HL-60 (cell line): ENCODE data around the gene IRS1.

ENCODE experiments used
- DNase-seq, 2 experiments: peaks; one replicate each; pipeline ENCODE4 v3.0.0-alpha.2; 2010 to 2020; ENCODE audit warnings: low read depth in 1 of 2, low spot score in 1 of 2
- H3K27ac ChIP-seq: fragments of 250-450 bp; sonication (Bioruptor Pico); replicated peaks from 2 replicates; pipeline ENCODE4 v1.5.1; 2020; ENCODE audit warnings: mild to moderate bottlenecking, moderate library complexity
- H3K27me3 ChIP-seq: fragments of 250-450 bp; sonication (Bioruptor Pico); 2 replicates; pipeline ENCODE4 v1.5.1; 2021; ENCODE audit warnings: mild to moderate bottlenecking, moderate library complexity; ENCODE audit not compliant: insufficient read depth, poor library complexity, severe bottlenecking
- H3K4me3 ChIP-seq: replicated peaks from 2 replicates; pipeline ENCODE4 v1.5.1; 2011; ENCODE audit warnings: mild to moderate bottlenecking, control low read depth, low read length; ENCODE audit not compliant: insufficient read depth
- CTCF ChIP-seq: IDR thresholded peaks from one replicate; pipeline ENCODE4 v1.5.1; 2011; ENCODE audit warnings: low read length, control low read depth, inconsistent platforms; ENCODE audit not compliant: insufficient read depth
- GABPA ChIP-seq: IDR thresholded peaks from 2 replicates; pipeline ENCODE4 v1.6.1; 2012; ENCODE audit warnings: low read depth
- POLR2AphosphoS5 ChIP-seq: IDR thresholded peaks from 2 replicates; pipeline ENCODE4 v1.6.1; 2012; ENCODE audit warnings: low read depth
- REST ChIP-seq: IDR thresholded peaks from 2 replicates; pipeline ENCODE4 v1.6.1; 2012; ENCODE audit warnings: low read depth; ENCODE audit not compliant: insufficient replicate concordance
- SPI1 ChIP-seq: IDR thresholded peaks from 2 replicates; pipeline ENCODE4 v1.6.1; 2012; ENCODE audit warnings: low read depth, mild to moderate bottlenecking, borderline replicate concordance

The IRS1 gene

GRCh38 chr2:226754821-226755604 is 44.6 kb downstream of the IRS1 start:
- no peaks in the 10 kb centered on the region for H3K27me3 ChIP-seq
- no peak overlapping the region for H3K27ac ChIP-seq
- no peak for DNase-seq
- H3K4me3 ChIP-seq = no peak overlapping the region
- TF ChIP-seq SPI1 = no peak
- TF ChIP-seq GABPA = no peak
- TF ChIP-seq POLR2AphosphoS5 = no peak
- TF ChIP-seq REST = no peak
- no peak for TF ChIP-seq CTCF

GRCh38 chr2:226752887-226753286 is 46.7 kb downstream of the IRS1 start:
- DNase-seq = no peak
- TF ChIP-seq CTCF (no peak), POLR2AphosphoS5 (no peak), SPI1 (no peak), GABPA (no peak), REST (no peak)
- no peak overlapping the region for H3K4me3 ChIP-seq
- H3K27ac ChIP-seq = no peak overlapping the region
- no peaks in the 10 kb centered on the region for H3K27me3 ChIP-seq

DNA sequence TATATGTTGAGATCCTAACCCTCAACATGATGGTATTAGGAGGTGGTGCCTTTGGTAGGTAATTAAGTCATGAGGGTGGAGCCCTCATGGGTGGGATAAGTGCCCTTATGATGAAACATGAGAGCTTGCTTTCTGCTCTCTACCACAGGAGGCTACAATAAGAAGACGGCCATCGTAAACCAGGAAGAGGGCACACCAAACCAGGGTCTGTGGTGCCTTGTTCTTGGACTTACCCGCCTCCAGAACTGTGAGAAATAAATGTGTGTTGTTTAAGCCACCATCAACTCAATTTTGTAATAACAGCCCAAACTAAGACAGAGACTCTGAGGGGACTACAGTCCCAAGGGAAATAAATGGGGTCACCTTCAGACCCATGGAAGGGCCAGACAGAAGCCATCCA is 52.3 kb downstream of the IRS1 start:
- TF ChIP-seq REST (no peak), POLR2AphosphoS5 (no peak), GABPA (no peak), SPI1 (no peak), CTCF (no peak)
- no peak overlapping the region for H3K27ac ChIP-seq
- no peak for DNase-seq
- no peak overlapping the region for H3K4me3 ChIP-seq
- H3K27me3 ChIP-seq = no peaks in the 10 kb centered on the region
